H1 (cell line): ENCODE data around the gene MPPED1. TPM values are rescaled to one million over a fixed set of nuclear protein-coding genes. Genes with fewer than 3 reads are reported as not detected.

Experiments
- CTCF ChIA-PET: fragments of 300-600 bp; sonication (Branson Sonifier 250); formaldehyde crosslinking; loops from one replicate; lab custom pipeline; 2021; ENCODE audit not compliant: partially characterized antibody; lab: Charles Lee
- POLR2A ChIA-PET: fragments of 300-600 bp; sonication (Branson Sonifier 250); formaldehyde crosslinking; loops from one replicate; lab custom pipeline; 2021; ENCODE audit warnings: inconsistent platforms; ENCODE audit not compliant: partially characterized antibody; lab: Charles Lee
- DNase-seq, 2 experiments: peaks; one replicate each; pipeline versions ENCODE4 v3.0.0 to v3.0.0-alpha.2; 2010 to 2022; ENCODE audit warnings: low spot score in 2 of 2, low read depth in 1 of 2, mixed read lengths in 1 of 2
- FAIRE-seq: peaks from 2 replicates; lab custom pipeline; 2011; peaks lifted over from hg19 to GRCh38; lab: Jason Lieb, UNC
- H2AFZ ChIP-seq: 2 replicates; pipeline ENCODE4 v1.8.1; 2012; ENCODE audit warnings: low read length, inconsistent platforms
- H2AK5ac ChIP-seq: 2 replicates; pipeline ENCODE4 v1.6.1; 2013; ENCODE audit warnings: low read depth, low read length
- H2BK120ac ChIP-seq: replicated peaks from 2 replicates; pipeline ENCODE3; 2013; ENCODE audit warnings: low read depth, low read length, inconsistent platforms
- H2BK12ac ChIP-seq: 2 replicates; pipeline ENCODE4 v1.6.1; 2013; ENCODE audit warnings: low read depth, low read length
- H2BK15ac ChIP-seq: 2 replicates; pipeline ENCODE4 v1.6.1; 2013; ENCODE audit warnings: low read length
- H2BK20ac ChIP-seq: 2 replicates; pipeline ENCODE4 v1.6.1; 2013; ENCODE audit warnings: low read length
- H2BK5ac ChIP-seq: 2 replicates; pipeline ENCODE4 v1.6.1; 2013; ENCODE audit warnings: low read depth, low read length
- H3K14ac ChIP-seq: 2 replicates; pipeline ENCODE4 v1.6.1; 2013; ENCODE audit warnings: inconsistent platforms; ENCODE audit not compliant: insufficient read length
- H3K18ac ChIP-seq: 2 replicates; pipeline ENCODE4 v1.6.1; 2013; ENCODE audit warnings: low read length; ENCODE audit errors: extremely low read depth
- H3K23ac ChIP-seq: 2 replicates; pipeline ENCODE4 v1.6.1; 2013; ENCODE audit warnings: inconsistent platforms; ENCODE audit not compliant: insufficient read length
- H3K23me2 ChIP-seq: 2 replicates; pipeline ENCODE4 v1.6.1; 2013; ENCODE audit warnings: low read depth, low read length
- H3K27ac ChIP-seq: 2 replicates; pipeline ENCODE4 v1.6.1; 2011; ENCODE audit warnings: low read depth, low read length, inconsistent platforms
- H3K27me3 ChIP-seq, 4 experiments: replicated peaks in 1 of 4; 1 replicate in 1 of 4; 2 replicates in 3 of 4; pipeline versions ENCODE4 v1.6.1 to v1.8.1; 2011 to 2013; ENCODE audit warnings: low read length in 3 of 4, mild to moderate bottlenecking in 3 of 4, inconsistent platforms in 2 of 4, mixed read lengths in 2 of 4, moderate library complexity in 1 of 4; ENCODE audit not compliant: control insufficient read depth in 3 of 4, insufficient read depth in 3 of 4; ENCODE audit errors: extremely low read depth in 1 of 4
- H3K36me3 ChIP-seq, 4 experiments: 2 replicates each; pipeline versions ENCODE4 v1.6.1 to v1.8.1; 2011 to 2013; ENCODE audit warnings: mild to moderate bottlenecking in 4 of 4, low read length in 3 of 4, moderate library complexity in 2 of 4, control low read depth in 1 of 4, inconsistent platforms in 1 of 4; ENCODE audit not compliant: insufficient read depth in 4 of 4, control insufficient read depth in 2 of 4
- H3K4ac ChIP-seq: replicated peaks from 2 replicates; pipeline ENCODE3; 2013; ENCODE audit warnings: low read length, low read depth, mixed read lengths, inconsistent platforms; ENCODE audit not compliant: insufficient read length
- H3K4me1 ChIP-seq, 4 experiments: replicated peaks in 1 of 4; 1 replicate in 1 of 4; 2 replicates in 3 of 4; pipeline versions ENCODE4 v1.6.1 to v1.8.1; 2011 to 2013; ENCODE audit warnings: low read length in 3 of 4, inconsistent platforms in 2 of 4, mixed read lengths in 1 of 4; ENCODE audit not compliant: insufficient read depth in 4 of 4, control insufficient read depth in 3 of 4
- H3K4me2 ChIP-seq, 2 experiments: 2 replicates each; pipeline versions ENCODE4 v1.6.1 to v1.8.1; 2011 to 2013; ENCODE audit warnings: low read depth in 2 of 2, low read length in 2 of 2, control low read depth in 1 of 2, inconsistent platforms in 1 of 2, mild to moderate bottlenecking in 1 of 2; ENCODE audit not compliant: insufficient read depth in 1 of 2
- H3K4me3 ChIP-seq, 4 experiments: fragments of 200-600, 300-600 bp in 1 of 4; sonication (generic), shearing (Covaris generic), sonication (Bioruptor Twin) in 1 of 4; 2 replicates each; pipeline versions ENCODE4 v1.5.1 to v1.8.1; 2011 to 2016; ENCODE audit warnings: low read length in 4 of 4, low read depth in 3 of 4, control low read depth in 2 of 4, inconsistent platforms in 2 of 4, mild to moderate bottlenecking in 2 of 4, mixed read lengths in 1 of 4, moderate library complexity in 1 of 4; ENCODE audit not compliant: insufficient read depth in 2 of 4; ENCODE audit errors: extremely low read depth in 1 of 4
- H3K56ac ChIP-seq: replicated peaks from 2 replicates; pipeline ENCODE3; 2013; ENCODE audit warnings: low read depth, mild to moderate bottlenecking, mixed read lengths, low read length, inconsistent platforms; ENCODE audit not compliant: insufficient read length
- H3K79me1 ChIP-seq: 2 replicates; pipeline ENCODE4 v1.6.1; 2013; ENCODE audit warnings: low read depth, low read length, control low read depth
- H3K79me2 ChIP-seq, 2 experiments: 2 replicates each; pipeline versions ENCODE4 v1.6.1 to v1.8.1; 2012 to 2013; ENCODE audit warnings: low read length in 2 of 2, mild to moderate bottlenecking in 2 of 2, inconsistent platforms in 1 of 2; ENCODE audit not compliant: insufficient read depth in 2 of 2, control insufficient read depth in 1 of 2
- H3K9ac ChIP-seq, 4 experiments: replicated peaks in 1 of 4; 1 replicate in 1 of 4; 2 replicates in 3 of 4; pipeline versions ENCODE4 v1.6.1 to v1.8.1; 2011 to 2013; ENCODE audit warnings: low read depth in 3 of 4, low read length in 3 of 4, control low read depth in 2 of 4, mild to moderate bottlenecking in 2 of 4, moderate library complexity in 2 of 4, inconsistent platforms in 1 of 4; ENCODE audit errors: extremely low read depth in 1 of 4
- H3K9me3 ChIP-seq, 2 experiments: 2 replicates each; pipeline versions ENCODE4 v1.6.1 to v1.8.1; 2012 to 2013; ENCODE audit warnings: mild to moderate bottlenecking in 2 of 2, moderate library complexity in 2 of 2, control low read depth in 1 of 2, inconsistent platforms in 1 of 2, low read depth in 1 of 2, low read length in 1 of 2, mixed read lengths in 1 of 2; ENCODE audit not compliant: insufficient read depth in 2 of 2
- H4K20me1 ChIP-seq, 2 experiments: replicated peaks in 1 of 2; 2 replicates each; pipeline versions ENCODE3 to v1.8.1; 2011 to 2013; ENCODE audit warnings: inconsistent platforms in 2 of 2, low read length in 2 of 2, mild to moderate bottlenecking in 1 of 2; ENCODE audit not compliant: insufficient read depth in 2 of 2, control insufficient read depth in 1 of 2
- H4K5ac ChIP-seq: 2 replicates; pipeline ENCODE4 v1.6.1; 2013; ENCODE audit warnings: low read length, low read depth, mixed read lengths, inconsistent platforms; ENCODE audit not compliant: insufficient read length
- H4K8ac ChIP-seq: 2 replicates; pipeline ENCODE4 v1.8.0; 2013; ENCODE audit warnings: mild to moderate bottlenecking, moderate library complexity, low read length, inconsistent platforms; ENCODE audit not compliant: insufficient read depth; ENCODE audit errors: extremely low read depth
- H4K91ac ChIP-seq: replicated peaks from 2 replicates; pipeline ENCODE3; 2013; ENCODE audit warnings: low read length, mixed read lengths, inconsistent platforms; ENCODE audit not compliant: insufficient read length
- BACH1 ChIP-seq: IDR thresholded peaks from 2 replicates; pipeline ENCODE4 v1.6.1; 2012; ENCODE audit warnings: low read length, improper control_type of control experiment
- CBX8 ChIP-seq: fragments of 300-800, 300-1000 bp; sonication (generic); IDR thresholded peaks from 2 replicates; pipeline ENCODE4 v1.7.1; 2016; ENCODE audit warnings: low read depth, low read length, borderline replicate concordance
- CREB1 ChIP-seq: IDR thresholded peaks from 2 replicates; pipeline ENCODE4 v1.6.1; 2012; ENCODE audit warnings: inconsistent platforms
- EZH2 ChIP-seq: fragments of 200-600 bp; sonication (generic); IDR thresholded peaks from 2 replicates; pipeline ENCODE4 v1.7.1; 2012; ENCODE audit warnings: low read depth, mild to moderate bottlenecking, moderate library complexity, low read length, inconsistent platforms; ENCODE audit not compliant: severe bottlenecking
- FOSL1 ChIP-seq: IDR thresholded peaks from 2 replicates; pipeline ENCODE4 v1.6.1; 2011; ENCODE audit warnings: mild to moderate bottlenecking, low read depth, low read length, moderate library complexity; ENCODE audit not compliant: insufficient read depth
- GTF2F1 ChIP-seq: IDR thresholded peaks from 2 replicates; pipeline ENCODE4 v1.6.1; 2012; ENCODE audit warnings: low read depth, low read length, improper control_type of control experiment, borderline replicate concordance
- RBBP5 ChIP-seq: IDR thresholded peaks from 2 replicates; pipeline ENCODE4 v1.7.1; 2012; ENCODE audit warnings: low read depth, mild to moderate bottlenecking, inconsistent platforms, low read length, moderate library complexity, borderline replicate concordance
- RNF2 ChIP-seq: fragments of 200-900, 300-1000 bp; sonication (generic); IDR thresholded peaks from 2 replicates; pipeline ENCODE4 v1.7.1; 2016; ENCODE audit warnings: borderline replicate concordance, low read depth, mild to moderate bottlenecking, antibody characterized with exemption, low read length; ENCODE audit not compliant: poor library complexity, severe bottlenecking; ENCODE audit errors: missing control alignments
- SAP30 ChIP-seq: fragments of 300-600 bp; sonication (generic); IDR thresholded peaks from 2 replicates; pipeline ENCODE4 v1.7.1; 2012; ENCODE audit warnings: low read length, moderate library complexity, mild to moderate bottlenecking, inconsistent platforms; ENCODE audit not compliant: insufficient read depth, insufficient replicate concordance
- SIX5 ChIP-seq: IDR thresholded peaks from 2 replicates; pipeline ENCODE4 v1.6.1; 2011; ENCODE audit warnings: mild to moderate bottlenecking, low read depth, low read length
- TBP ChIP-seq: IDR thresholded peaks from 2 replicates; pipeline ENCODE4 v1.6.1; 2011; ENCODE audit warnings: low read depth, low read length, improper control_type of control experiment
- TEAD4 ChIP-seq: IDR thresholded peaks from 2 replicates; pipeline ENCODE4 v1.6.1; 2012; ENCODE audit warnings: low read depth, low read length, inconsistent platforms, mixed read lengths
- WGBS, 2 experiments: shearing (Covaris generic) in 1 of 2; methylation state at CpG; one replicate each; pipeline versions ENCODE4 v1.1.6 to v1.1.7; 2013 to 2015; ENCODE audit warnings: low lambda C conversion rate in 2 of 2, mixed read lengths in 2 of 2, inconsistent platforms in 1 of 2, low coverage in 1 of 2, missing lambda C conversion rate in 1 of 2; ENCODE audit not compliant: insufficient replicate concordance in 2 of 2, insufficient coverage in 1 of 2, insufficient read length in 1 of 2; ENCODE audit errors: extremely low coverage in 1 of 2, missing lambda C conversion rate in 1 of 2; 5-methylcytosine and 5-hydroxymethylcytosine counted together
- polyA plus RNA-seq, 7 experiments: library from polyadenylated mRNA; depleted of rRNA in 3 of 7; stranded (reverse) in 5 of 7; unstranded in 2 of 7; fragments of >200 nt in 5 of 7; fragments of 200-250 nt in 2 of 7; gene quantifications; 1 replicate in 5 of 7; 2 replicates in 1 of 7; 4 replicates in 1 of 7; pipeline versions ENCODE4 v1.2.1 to v1.2.3, GENCODE V29; 2011 to 2013; ENCODE audit warnings: missing spikeins in 2 of 7, mixed read lengths in 2 of 7
- total RNA-seq: library from RNA; stranded (reverse); fragmentation: NEBNext Ultra II Directional; extraction: Animal tissue kit (Norgen Biotek cat#: 25700); gene quantifications from 2 replicates; pipeline ENCODE4 v1.2.1, GENCODE V29; 2021
- TF ChIP-seq, protein P1 (sequence below): IDR thresholded peaks from 2 replicates; pipeline ENCODE4 v1.6.1; 2012; ENCODE audit warnings: low read length, inconsistent platforms

The MPPED1 gene
- total and polyA plus RNA-seq, 2 of the 8 experiments (the other 6 are each of a cell fraction or from before 2014, with no cell fraction given): 0.29 to 0.37 TPM

DNA sequence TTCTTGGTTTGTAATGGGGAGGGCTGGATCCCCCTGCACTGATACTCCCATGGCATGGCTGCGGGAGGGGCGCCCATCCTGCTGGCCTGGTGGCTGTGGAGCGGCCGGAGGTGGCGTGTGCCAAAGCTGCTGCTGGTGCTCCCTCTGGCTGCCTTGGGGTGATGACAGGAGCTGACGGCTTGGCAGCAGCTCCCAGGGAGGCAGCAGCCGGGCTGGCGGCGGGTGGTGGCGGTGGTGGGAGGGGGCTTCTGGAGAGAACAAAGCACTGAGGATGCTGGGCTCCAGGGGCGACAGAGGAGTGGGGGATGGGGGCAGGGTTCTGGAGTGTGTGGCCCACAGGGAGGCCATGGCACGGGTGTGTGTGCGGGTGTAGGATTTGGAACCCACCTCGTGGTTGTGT lies 11.4 kb upstream of the MPPED1 start:
- POLR2A ChIA-PET: no interaction called here
- Histone ChIP-seq H2BK15ac (no peak overlapping the region), H4K8ac (no peak overlapping the region), H3K56ac (no peak overlapping the region), H2BK5ac (no peak overlapping the region), H3K4me2 (no peak overlapping the region), H3K14ac (no peak overlapping the region), H4K91ac (no peak overlapping the region), H3K9me3 (no peaks in the 10 kb centered on the region), H4K20me1 (no peaks in the 10 kb centered on the region), H2BK20ac (no peak overlapping the region), H3K36me3 (no peaks in the 10 kb centered on the region), H3K79me2 (no peaks in the 10 kb centered on the region), H3K27ac (no peak overlapping the region), H2BK120ac (no peak overlapping the region), H3K23ac (no peak overlapping the region), H3K4me3 (no peak overlapping the region), H3K9ac (no peak overlapping the region), H3K23me2 (no peaks in the 10 kb centered on the region), H3K4me1 (no peaks in the 10 kb centered on the region), H2AFZ (no peak overlapping the region), H3K18ac (no peak overlapping the region), H2BK12ac (no peak overlapping the region), H4K5ac (no peak overlapping the region), H3K79me1 (no peaks in the 10 kb centered on the region), H3K4ac (no peak overlapping the region), H2AK5ac (no peak overlapping the region), H3K27me3 (no peaks in the 10 kb centered on the region)
- FAIRE-seq (no peak), DNase-seq (no peak)
- WGBS, 2 experiments: 94% methylated on average over 11 of the region's 14 CpGs; no CpG with 5 or more reads in 1 of the 2 experiments
- CTCF ChIA-PET: interaction anchor here (0.9 to 1.0 kb wide), 2 partner anchors 12 to 27 kb away, joined by 3 to 4 read pairs; no protein-coding TSS in a partner anchor
- no peak for TF ChIP-seq EZH2
- no peak for TF ChIP-seq SIX5
- no peak for TF ChIP-seq GTF2F1
- TF ChIP-seq BACH1: no peak
- no peak for TF ChIP-seq RNF2
- no peak for TF ChIP-seq CBX8
- TF ChIP-seq RBBP5: no peak
- no peak for TF ChIP-seq TEAD4
- TF ChIP-seq, protein P1, sequence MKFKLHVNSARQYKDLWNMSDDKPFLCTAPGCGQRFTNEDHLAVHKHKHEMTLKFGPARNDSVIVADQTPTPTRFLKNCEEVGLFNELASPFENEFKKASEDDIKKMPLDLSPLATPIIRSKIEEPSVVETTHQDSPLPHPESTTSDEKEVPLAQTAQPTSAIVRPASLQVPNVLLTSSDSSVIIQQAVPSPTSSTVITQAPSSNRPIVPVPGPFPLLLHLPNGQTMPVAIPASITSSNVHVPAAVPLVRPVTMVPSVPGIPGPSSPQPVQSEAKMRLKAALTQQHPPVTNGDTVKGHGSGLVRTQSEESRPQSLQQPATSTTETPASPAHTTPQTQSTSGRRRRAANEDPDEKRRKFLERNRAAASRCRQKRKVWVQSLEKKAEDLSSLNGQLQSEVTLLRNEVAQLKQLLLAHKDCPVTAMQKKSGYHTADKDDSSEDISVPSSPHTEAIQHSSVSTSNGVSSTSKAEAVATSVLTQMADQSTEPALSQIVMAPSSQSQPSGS: no peak
- TF ChIP-seq FOSL1: no peak
- no peak for TF ChIP-seq TBP
- no peak for TF ChIP-seq SAP30
- TF ChIP-seq CREB1: no peak
